Endothelial cell of umbilical vein (primary cell): ENCODE data around the gene KRT81. TPM values are rescaled to one million over a fixed set of nuclear protein-coding genes. Genes with fewer than 3 reads are reported as not detected.

ENCODE experiments used
- BruUV-seq: library from RNA; stranded (reverse); fragments of 400-500 nt; replicated peaks from 2 replicates; lab custom pipeline; 2021; lab: Mats Ljungman, UMichigan
- CTCF ChIA-PET: fragments of 300-600, 350-600 bp; sonication (Branson Sonifier 250); formaldehyde crosslinking; loops from one replicate; lab custom pipeline; 2021; ENCODE audit warnings: antibody characterized with exemption, inconsistent platforms; lab: Charles Lee
- POLR2A ChIA-PET: fragments of 300-600, 350-600 bp; sonication (Branson Sonifier 250); formaldehyde crosslinking; loops from one replicate; lab custom pipeline; 2021; ENCODE audit warnings: antibody characterized with exemption, inconsistent platforms; lab: Charles Lee
- DNase-seq: peaks from one replicate; pipeline ENCODE4 v3.0.0-alpha.2; 2011; ENCODE audit warnings: low read depth, low spot score
- FAIRE-seq: peaks from 2 replicates; lab custom pipeline; 2011; peaks lifted over from hg19 to GRCh38; lab: Jason Lieb, UNC
- H2AFZ ChIP-seq: 2 replicates; pipeline ENCODE4 v1.6.0; 2012; ENCODE audit warnings: low read depth, low read length, control low read depth, inconsistent platforms
- H3K27ac ChIP-seq: 2 replicates; pipeline ENCODE4 v1.5.1; 2011; ENCODE audit warnings: low read depth, mild to moderate bottlenecking, control low read depth, low read length, moderate library complexity; ENCODE audit not compliant: insufficient read depth
- H3K27me3 ChIP-seq, 2 experiments: 2 replicates each; pipeline versions ENCODE4 v1.6.0 to v1.6.1; 2011; ENCODE audit warnings: low read length in 2 of 2, mixed read lengths in 1 of 2; ENCODE audit not compliant: control insufficient read depth in 2 of 2, insufficient read depth in 2 of 2
- H3K36me3 ChIP-seq, 2 experiments: 2 replicates in 1 of 2; 3 replicates in 1 of 2; pipeline ENCODE4 v1.5.1; 2011; ENCODE audit warnings: low read length in 2 of 2, mild to moderate bottlenecking in 1 of 2, moderate library complexity in 1 of 2; ENCODE audit not compliant: control insufficient read depth in 2 of 2, insufficient read depth in 2 of 2; ENCODE audit errors: extremely low read depth in 1 of 2
- H3K4me1 ChIP-seq: 3 replicates; pipeline ENCODE4 v1.5.1; 2011; ENCODE audit warnings: mild to moderate bottlenecking, low read length; ENCODE audit not compliant: control insufficient read depth, insufficient read depth; ENCODE audit errors: extremely low read depth
- H3K4me2 ChIP-seq: 2 replicates; pipeline ENCODE4 v1.6.1; 2011; ENCODE audit warnings: low read length, control low read depth, mixed read lengths; ENCODE audit not compliant: insufficient read depth
- H3K4me3 ChIP-seq, 3 experiments: fragments of 200-600 bp in 1 of 3; sonication (generic), shearing (Covaris generic) in 1 of 3; replicated peaks in 1 of 3; 2 replicates each; pipeline ENCODE4 v1.5.1; 2011 to 2016; ENCODE audit warnings: control low read depth in 3 of 3, low read length in 3 of 3, mild to moderate bottlenecking in 2 of 3, inconsistent platforms in 1 of 3, low read depth in 1 of 3, moderate library complexity in 1 of 3; ENCODE audit not compliant: insufficient read depth in 1 of 3
- H3K79me2 ChIP-seq: 2 replicates; pipeline ENCODE4 v1.6.0; 2012; ENCODE audit warnings: low read length, inconsistent platforms; ENCODE audit not compliant: control insufficient read depth, insufficient read depth
- H3K9ac ChIP-seq: replicated peaks from 2 replicates; pipeline ENCODE3; 2011; ENCODE audit warnings: low read length, control low read depth; ENCODE audit not compliant: insufficient read depth; ENCODE audit errors: extremely low read depth
- H3K9me1 ChIP-seq: replicated peaks from 3 replicates; pipeline ENCODE4 v1.6.0; 2011; ENCODE audit warnings: mild to moderate bottlenecking, low read length; ENCODE audit not compliant: control insufficient read depth, insufficient read depth; ENCODE audit errors: extremely low read depth
- H3K9me3 ChIP-seq: replicated peaks from 2 replicates; pipeline ENCODE4 v1.5.1; 2012; ENCODE audit warnings: low read length, inconsistent platforms; ENCODE audit not compliant: control insufficient read depth, insufficient read depth
- H4K20me1 ChIP-seq: replicated peaks from 2 replicates; pipeline ENCODE3; 2011; ENCODE audit warnings: mild to moderate bottlenecking, low read length; ENCODE audit not compliant: control insufficient read depth, insufficient read depth; ENCODE audit errors: extremely low read depth
- CTCF ChIP-seq, 2 donors: IDR thresholded peaks; 1 replicate in 1 of 2; 2 replicates in 1 of 2; pipeline ENCODE4 v1.5.1; 2011; ENCODE audit warnings: low read length in 2 of 2, mild to moderate bottlenecking in 2 of 2, moderate library complexity in 2 of 2, control low read depth in 1 of 2, inconsistent platforms in 1 of 2, low read depth in 1 of 2; ENCODE audit not compliant: insufficient read depth in 1 of 2; ENCODE audit errors: extremely low read depth in 1 of 2
- EZH2 ChIP-seq: IDR thresholded peaks from 2 replicates; pipeline ENCODE4 v1.6.1; 2012; ENCODE audit warnings: borderline replicate concordance, low read depth, mild to moderate bottlenecking, moderate library complexity, low read length, inconsistent platforms; ENCODE audit not compliant: severe bottlenecking
- FOS ChIP-seq: IDR thresholded peaks from 2 replicates; pipeline ENCODE4 v1.6.1; 2011; ENCODE audit warnings: mild to moderate bottlenecking, low read length, moderate library complexity, borderline replicate concordance; ENCODE audit not compliant: insufficient read depth
- GATA2 ChIP-seq: IDR thresholded peaks from 2 replicates; pipeline ENCODE4 v1.7.0; 2011; ENCODE audit warnings: low read depth, mild to moderate bottlenecking, moderate library complexity, mixed read lengths, low read length; ENCODE audit not compliant: insufficient read length, insufficient read depth
- JUN ChIP-seq: IDR thresholded peaks from 2 replicates; pipeline ENCODE4 v1.6.1; 2011; ENCODE audit warnings: borderline replicate concordance, low read depth; ENCODE audit not compliant: insufficient read length, insufficient read depth
- MAX ChIP-seq: IDR thresholded peaks from 2 replicates; pipeline ENCODE4 v1.6.1; 2011; ENCODE audit not compliant: insufficient read depth, insufficient read length
- MYC ChIP-seq: IDR thresholded peaks from one replicate; pipeline ENCODE4 v1.6.1; 2011; ENCODE audit warnings: mild to moderate bottlenecking, low read depth, low read length
- POLR2A ChIP-seq: IDR thresholded peaks from 2 replicates; pipeline ENCODE4 v1.6.1; 2012; ENCODE audit warnings: low read depth, mild to moderate bottlenecking, control low read depth, low read length
- POLR2AphosphoS5 ChIP-seq: IDR thresholded peaks from 2 replicates; pipeline ENCODE4 v1.6.1; 2012; ENCODE audit warnings: low read depth, mild to moderate bottlenecking, control low read depth, low read length, moderate library complexity; ENCODE audit not compliant: insufficient read depth
- dilution Hi-C: fragments of 300-500 bp; cut with MboI; formaldehyde crosslinking; loops from one replicate; pipeline ENCODE4 v1.15.0; 2019; ENCODE audit warnings: low sequenced_read_pairs; ENCODE audit not compliant: extremely low pct_ligation_motif_present
- intact Hi-C: fragments of 100-400 bp; cut with micrococcal nuclease; formaldehyde crosslinking; loops from one replicate; pipeline ENCODE4 v1.10.0; 2022
- polyA plus RNA-seq, 4 experiments: library from polyadenylated mRNA; depleted of rRNA in 3 of 4; stranded (reverse) in 3 of 4; unstranded in 1 of 4; fragments of >200 nt; gene quantifications; 2 replicates each; pipeline versions ENCODE4 v1.2.1 to v1.2.3, GENCODE V29; 2011 to 2012; ENCODE audit warnings: missing spikeins in 1 of 4
- total RNA-seq: library from RNA; stranded (reverse); gene quantifications from 2 replicates; pipeline ENCODE4 v1.2.3, GENCODE V29; 2021

The KRT81 gene
- total and polyA plus RNA-seq, 2 donors (not counting 3 experiments of a cell fraction or from before 2014, with no cell fraction given): not detected

GRCh38 chr12:52274521-52275120 lies 16.7 kb downstream of the KRT81 start, which contains the start of gene KRT86:
TSS of gene KRT86 (plus strand) at chr12:52274645. CDS start at chr12:52301917, 27,272 bp downstream.
- no peak within 1 kb of the TSS for H3K9ac ChIP-seq
- no peak within 1 kb of the TSS for H3K4me2 ChIP-seq
- POLR2A ChIA-PET: no interaction called here
- peaks cover 16 to 23% of the 10 kb centered on the region in 2 experiments for H3K27me3 ChIP-seq
- no peak for TF ChIP-seq EZH2
- no peak for TF ChIP-seq JUN
- no peak for TF ChIP-seq MYC
- TF ChIP-seq CTCF (IDR thresholded peaks at IDR 0.05; ENCODE audit: extremely low read depth in 1 of 2, insufficient read depth in 1 of 2, low read depth in 1 of 2, low read length in 2 of 2): no peak
- no peak for TF ChIP-seq GATA2
- no peak for TF ChIP-seq FOS
- TF ChIP-seq MAX: no peak
- no peak for TF ChIP-seq POLR2A
- TF ChIP-seq POLR2AphosphoS5: no peak
- H3K79me2 ChIP-seq: no peaks in the 10 kb centered on the region
- CTCF ChIA-PET: interaction anchor here (1.8 kb wide), 1 partner anchor 53 kb away, joined by 6 read pairs; no protein-coding TSS in a partner anchor
- dilution Hi-C loops: no loop called here
- intact Hi-C loops: no loop called here
- no peaks in the 10 kb centered on the region for H3K36me3 ChIP-seq
- FAIRE-seq (no peak), DNase-seq (no peak)
- no peaks in the 10 kb centered on the region for H3K9me3 ChIP-seq
- no peak within 1 kb of the TSS for H3K27ac ChIP-seq
- H2AFZ ChIP-seq: no peak within 1 kb of the TSS
- BruUV-seq: no TSS peak
- no peaks in the 10 kb centered on the region for H4K20me1 ChIP-seq
- H3K9me1 ChIP-seq: no peaks in the 10 kb centered on the region
- peaks cover 3% of the 10 kb centered on the region for H3K4me1 ChIP-seq
- H3K4me3 ChIP-seq: no peak within 1 kb of the TSS
